ENCODE measurements around the gene KLHL25.

KLHL25 gene

DNA sequence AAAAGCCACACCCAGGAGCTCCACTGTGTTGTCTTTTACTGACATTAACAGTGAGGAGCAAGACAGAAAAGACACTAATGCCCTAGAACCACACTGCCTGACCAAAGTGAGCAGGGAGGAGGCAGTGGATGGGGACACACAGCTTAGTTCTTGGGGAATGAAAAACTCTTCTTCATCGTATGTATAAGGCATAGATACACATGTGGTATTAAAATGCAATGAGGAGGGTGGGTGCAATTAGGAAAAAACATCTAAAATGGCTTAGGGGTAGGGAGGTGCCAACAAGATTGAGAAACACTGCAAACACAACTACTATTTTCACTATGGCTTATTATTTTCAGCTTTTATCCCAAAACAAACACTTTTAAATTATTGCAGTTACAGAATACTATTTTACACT is 15.5 kb downstream of the KLHL25 start:
- H3K4me3 ChIP-seq (ENCODE audit: low read depth, low read length) = no peak overlapping the region
- no peak for DNase-seq (ENCODE audit: low read depth)
- TF ChIP-seq, protein P1, sequence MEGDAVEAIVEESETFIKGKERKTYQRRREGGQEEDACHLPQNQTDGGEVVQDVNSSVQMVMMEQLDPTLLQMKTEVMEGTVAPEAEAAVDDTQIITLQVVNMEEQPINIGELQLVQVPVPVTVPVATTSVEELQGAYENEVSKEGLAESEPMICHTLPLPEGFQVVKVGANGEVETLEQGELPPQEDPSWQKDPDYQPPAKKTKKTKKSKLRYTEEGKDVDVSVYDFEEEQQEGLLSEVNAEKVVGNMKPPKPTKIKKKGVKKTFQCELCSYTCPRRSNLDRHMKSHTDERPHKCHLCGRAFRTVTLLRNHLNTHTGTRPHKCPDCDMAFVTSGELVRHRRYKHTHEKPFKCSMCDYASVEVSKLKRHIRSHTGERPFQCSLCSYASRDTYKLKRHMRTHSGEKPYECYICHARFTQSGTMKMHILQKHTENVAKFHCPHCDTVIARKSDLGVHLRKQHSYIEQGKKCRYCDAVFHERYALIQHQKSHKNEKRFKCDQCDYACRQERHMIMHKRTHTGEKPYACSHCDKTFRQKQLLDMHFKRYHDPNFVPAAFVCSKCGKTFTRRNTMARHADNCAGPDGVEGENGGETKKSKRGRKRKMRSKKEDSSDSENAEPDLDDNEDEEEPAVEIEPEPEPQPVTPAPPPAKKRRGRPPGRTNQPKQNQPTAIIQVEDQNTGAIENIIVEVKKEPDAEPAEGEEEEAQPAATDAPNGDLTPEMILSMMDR (IDR thresholded peaks at IDR 0.05; ENCODE audit: low read depth, low read length, missing control alignments) = no peak
- in situ Hi-C loops (cut with HindIII; ENCODE audit: low sequenced_read_pairs) = no loop called here

- no peak for DNase-seq (ENCODE audit: low read depth)
- no peak overlapping the region for H3K4me3 ChIP-seq (ENCODE audit: low read depth, low read length)
- TF ChIP-seq, protein P1 (IDR thresholded peaks at IDR 0.05; ENCODE audit: low read depth, low read length, missing control alignments) = no peak
- in situ Hi-C loops (cut with HindIII; ENCODE audit: low sequenced_read_pairs) = no loop called here
These were observed 16.5 kb downstream of the KLHL25 start for GRCh38 chr15:85778107-85778776.

DNA sequence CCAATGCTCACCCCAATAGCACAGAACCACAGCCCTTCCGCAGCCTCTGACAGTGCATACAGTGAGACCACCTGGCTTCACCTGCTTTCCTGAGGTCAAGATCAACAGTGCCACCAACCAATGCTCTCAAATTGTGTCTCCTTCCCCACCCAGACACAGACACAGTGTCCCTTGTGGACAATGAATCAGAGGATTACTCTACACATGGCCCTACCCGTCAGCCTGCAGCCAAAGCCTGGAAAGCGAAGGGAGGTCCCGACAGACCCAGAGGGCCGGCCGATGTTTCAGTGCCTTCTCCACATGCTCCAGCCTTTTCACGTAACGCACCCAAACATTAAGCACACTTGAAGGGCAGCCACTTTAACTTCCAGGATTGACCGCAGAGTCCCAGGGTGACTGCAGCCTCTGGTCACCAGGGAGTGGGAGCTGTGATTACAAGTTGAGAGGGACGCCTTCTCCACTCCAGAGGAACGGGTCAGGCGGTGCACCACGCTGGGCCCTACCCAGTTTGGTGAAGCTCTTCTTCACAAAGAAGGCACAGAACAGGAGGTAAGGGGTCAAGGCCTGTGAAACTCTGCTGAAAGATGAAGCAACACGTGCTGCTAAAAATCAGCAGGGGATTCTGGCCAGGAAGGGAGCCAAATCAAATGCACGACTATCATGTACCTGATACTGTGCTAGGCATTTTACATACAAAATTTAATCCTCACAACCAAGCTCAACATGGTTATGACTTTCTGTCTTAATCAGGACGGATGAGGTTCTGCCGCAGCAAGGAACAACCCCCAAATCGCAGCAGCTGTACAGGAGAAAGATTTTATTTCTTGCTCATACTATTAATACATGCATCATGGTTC is 17.2 kb downstream of the KLHL25 start:
- TF ChIP-seq, protein P1 (IDR thresholded peaks at IDR 0.05; ENCODE audit: low read depth, low read length, missing control alignments) = no peak
- in situ Hi-C loops (cut with HindIII; ENCODE audit: low sequenced_read_pairs) = no loop called here
- H3K4me3 ChIP-seq (ENCODE audit: low read depth, low read length) = no peak overlapping the region

GRCh38 chr15:85773970-85774369 is 20.8 kb downstream of the KLHL25 start:
- no peak for DNase-seq (ENCODE audit: low read depth)
- TF ChIP-seq, protein P1 (IDR thresholded peaks at IDR 0.05; ENCODE audit: low read depth, low read length, missing control alignments) = no peak
- no peak overlapping the region for H3K4me3 ChIP-seq (ENCODE audit: low read depth, low read length)
- in situ Hi-C loops (cut with HindIII; ENCODE audit: low sequenced_read_pairs) = no loop called here

More for the DNA sequence above, 17.2 kb downstream of the KLHL25 start:
- DNase-seq (ENCODE audit: low read depth) = no peak

DNA sequence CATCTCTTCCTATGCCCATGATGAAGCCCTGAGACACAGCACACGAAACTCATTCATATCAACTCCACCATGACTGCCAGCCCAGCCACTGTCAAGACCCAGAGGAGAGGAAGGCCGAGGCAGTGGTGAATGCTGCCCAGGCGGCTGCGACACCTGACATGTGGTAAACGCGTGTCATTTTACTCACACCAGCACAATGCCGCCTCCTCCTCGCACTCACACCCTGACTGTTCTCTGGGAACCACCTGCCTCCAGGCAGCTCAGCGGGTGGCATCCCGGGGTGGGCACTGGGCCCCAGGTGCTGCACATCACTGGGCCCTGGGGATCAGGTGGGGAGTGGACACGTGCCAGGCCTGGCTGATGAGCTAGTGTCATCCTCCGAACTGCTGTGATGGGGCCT is 21.5 kb downstream of the KLHL25 start:
- no peak overlapping the region for H3K4me3 ChIP-seq (ENCODE audit: low read depth, low read length)
- TF ChIP-seq, protein P1 (IDR thresholded peaks at IDR 0.05; ENCODE audit: low read depth, low read length, missing control alignments) = no peak
- in situ Hi-C loops (cut with HindIII; ENCODE audit: low sequenced_read_pairs) = no loop called here
- no peak for DNase-seq (ENCODE audit: low read depth)

GRCh38 chr15:85772668-85773067 is 22.1 kb downstream of the KLHL25 start:
- TF ChIP-seq, protein P1 (IDR thresholded peaks at IDR 0.05; ENCODE audit: low read depth, low read length, missing control alignments) = no peak
- no peak for DNase-seq (ENCODE audit: low read depth)
- in situ Hi-C loops (cut with HindIII; ENCODE audit: low sequenced_read_pairs) = no loop called here
- H3K4me3 ChIP-seq (ENCODE audit: low read depth, low read length) = no peak overlapping the region
